GM23338 (cell line): ENCODE results near the gene TRAF2. TPM values are rescaled to one million over a fixed set of nuclear protein-coding genes. Genes with fewer than 3 reads are reported as not detected.
A peak's percentile ranks its signal among the peaks of the same experiment; 100 is the strongest.
"Not testable (repeated sequence)": the region's sequence is repeated elsewhere in the genome, so short reads cannot be mapped to it uniquely, and the experiment has no call there.

Experiments used
- ATAC-seq: fragments of 200-7000 bp; cut with Tn5 transposase; 3 replicates; pipeline ENCODE4 v1.9.1; 2020
- DNase-seq: peaks from one replicate; pipeline ENCODE4 v3.0.0-alpha.2; 2015; ENCODE audit warnings: low spot score
- H2AFZ ChIP-seq: fragments of 200-600 bp; sonication (generic); 2 replicates; pipeline ENCODE4 v1.8.0; 2016; ENCODE audit warnings: antibody characterized with exemption, mild to moderate bottlenecking, moderate library complexity
- H3F3A ChIP-seq: fragments of 200-600 bp; sonication (generic); replicated peaks from 2 replicates; pipeline ENCODE4 v1.8.0; 2017; ENCODE audit warnings: antibody characterized with exemption, mixed run types, low read depth
- H3K27ac ChIP-seq: fragments of 200-600 bp; sonication (generic); 2 replicates; pipeline ENCODE4 v1.6.1; 2016; ENCODE audit warnings: low read depth
- H3K27me3 ChIP-seq: fragments of 200-600 bp; sonication (generic); 2 replicates; pipeline ENCODE4 v1.8.0; 2016; ENCODE audit warnings: mild to moderate bottlenecking, mixed run types, moderate library complexity; ENCODE audit not compliant: insufficient read depth
- H3K36me3 ChIP-seq: fragments of 200-600 bp; sonication (generic); 2 replicates; pipeline ENCODE4 v1.8.0; 2016; ENCODE audit warnings: mild to moderate bottlenecking; ENCODE audit not compliant: insufficient read depth
- H3K4me1 ChIP-seq: fragments of 200-600 bp; sonication (generic); 2 replicates; pipeline ENCODE4 v1.8.0; 2016; ENCODE audit warnings: mild to moderate bottlenecking, moderate library complexity; ENCODE audit not compliant: insufficient read depth
- H3K4me2 ChIP-seq: fragments of 200-600 bp; sonication (generic); 2 replicates; pipeline ENCODE4 v1.7.1; 2017; ENCODE audit warnings: mixed run types
- H3K4me3 ChIP-seq: fragments of 200-600 bp; sonication (generic); 2 replicates; pipeline ENCODE4 v1.6.1; 2016; ENCODE audit warnings: mixed run types
- H3K79me2 ChIP-seq: fragments of 200-600 bp; sonication (generic); replicated peaks from 2 replicates; pipeline ENCODE4 v1.8.0; 2017; ENCODE audit warnings: mild to moderate bottlenecking; ENCODE audit not compliant: insufficient read depth
- H3K9me2 ChIP-seq: fragments of 200-600 bp; sonication (generic); 2 replicates; pipeline ENCODE4 v1.8.0; 2017; ENCODE audit not compliant: insufficient read depth
- H4K20me1 ChIP-seq: fragments of 200-600 bp; sonication (generic); replicated peaks from 2 replicates; pipeline ENCODE4 v1.8.0; 2017; ENCODE audit warnings: mild to moderate bottlenecking; ENCODE audit not compliant: insufficient read depth
- H3K27ac Mint-ChIP-seq: 2 replicates; pipeline ENCODE4 v1.8.0; 2020; ENCODE audit warnings: inconsistent platforms, mild to moderate bottlenecking, moderate library complexity, mixed read lengths
- H3K27me3 Mint-ChIP-seq: 3 replicates; pipeline ENCODE4 v1.8.0; 2022; ENCODE audit warnings: low read depth, mild to moderate bottlenecking, moderate library complexity, mixed read lengths, inconsistent platforms; ENCODE audit not compliant: insufficient read depth, poor library complexity
- H3K36me3 Mint-ChIP-seq: 3 replicates; pipeline ENCODE4 v1.8.0; 2021; ENCODE audit warnings: low read depth, mild to moderate bottlenecking, inconsistent platforms, moderate library complexity, mixed read lengths
- H3K4me1 Mint-ChIP-seq: 3 replicates; pipeline ENCODE4 v1.8.0; 2020; ENCODE audit warnings: mild to moderate bottlenecking, inconsistent platforms, mixed read lengths
- H3K4me3 Mint-ChIP-seq: 3 replicates; pipeline ENCODE4 v1.8.0; 2021; ENCODE audit warnings: moderate library complexity, mild to moderate bottlenecking, inconsistent platforms, mixed read lengths
- H3K9me3 Mint-ChIP-seq: 3 replicates; pipeline ENCODE4 v1.8.0; 2020; ENCODE audit warnings: moderate library complexity, mild to moderate bottlenecking, inconsistent platforms, mixed read lengths
- POLR2AphosphoS5 ChIP-seq: IDR thresholded peaks from 2 replicates; pipeline ENCODE4 v1.6.1; 2016; ENCODE audit warnings: antibody characterized with exemption, low read depth
- polyA plus RNA-seq: library from polyadenylated mRNA; unstranded; fragments of >200 nt; fragmentation: Nextera tagmentation; extraction: Ambion mirVana; gene quantifications from 2 replicates; pipeline ENCODE4 v1.2.1, GENCODE V29; 2016
- total RNA-seq: library from RNA; depleted of rRNA; stranded (reverse); fragments of >200 nt; shearing (Covaris generic); gene quantifications from 2 replicates; pipeline ENCODE4 v1.2.3, GENCODE V29; 2014
- TF ChIP-seq, protein P1 (sequence below), 2 experiments: fragments of 200-600 bp in 1 of 2; sonication (generic) in 1 of 2; conservative IDR thresholded peaks; 2 replicates each; pipeline versions ENCODE4 v1.5.1 to v1.6.1; 2016 to 2017; ENCODE audit warnings: antibody characterized with exemption in 2 of 2, low read depth in 2 of 2, mild to moderate bottlenecking in 2 of 2, moderate library complexity in 1 of 2

Gene TRAF2
- total and polyA plus RNA-seq, 2 experiments from 2014 or later: 25.4 to 39.9 TPM

DNA sequence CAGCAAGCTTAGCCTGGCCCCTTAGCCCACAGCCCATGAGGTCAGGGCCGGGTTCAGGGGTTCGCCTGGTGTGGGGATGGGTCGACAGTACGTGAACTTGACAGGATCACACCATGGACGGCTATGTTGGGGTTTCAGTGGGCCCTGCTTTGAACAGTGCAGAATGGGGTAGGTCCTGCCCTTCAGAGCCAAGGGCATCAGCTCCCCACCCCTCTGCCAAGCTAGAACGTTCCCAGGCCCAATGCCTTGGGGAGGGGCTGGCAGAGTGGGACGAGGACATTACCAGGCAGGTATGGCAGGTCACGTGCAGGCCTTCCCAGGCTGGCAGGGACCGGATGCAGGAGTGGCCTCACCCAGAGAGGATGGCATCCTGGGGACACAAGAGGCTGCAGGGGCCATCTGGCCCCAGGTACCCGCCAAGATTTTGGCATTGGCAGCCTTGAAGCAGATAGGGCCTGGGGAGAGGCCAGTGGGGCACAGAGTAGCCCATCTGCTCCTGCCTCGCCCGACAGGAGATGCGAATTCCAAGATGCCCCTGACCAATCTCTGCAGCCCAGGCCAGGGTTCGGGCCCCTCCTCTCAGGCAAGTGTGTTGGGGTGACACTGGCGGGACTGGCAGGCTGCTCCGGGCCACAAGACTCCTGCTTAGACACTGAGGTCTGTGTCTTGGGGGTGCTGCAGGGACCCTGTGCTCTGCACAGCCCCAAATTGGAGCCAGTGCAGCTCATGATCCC is 44.5 kb upstream of the TRAF2 start:
- H3K4me3 ChIP-seq: peak overlapping the region; percentile 46; the same call in 1 of the 2 replicates
- DNase-seq: not testable (repeated sequence)
- peaks cover 15% of the 10 kb centered on the region; the same call in 1 of the 2 replicates for H3K4me1 ChIP-seq

DNA sequence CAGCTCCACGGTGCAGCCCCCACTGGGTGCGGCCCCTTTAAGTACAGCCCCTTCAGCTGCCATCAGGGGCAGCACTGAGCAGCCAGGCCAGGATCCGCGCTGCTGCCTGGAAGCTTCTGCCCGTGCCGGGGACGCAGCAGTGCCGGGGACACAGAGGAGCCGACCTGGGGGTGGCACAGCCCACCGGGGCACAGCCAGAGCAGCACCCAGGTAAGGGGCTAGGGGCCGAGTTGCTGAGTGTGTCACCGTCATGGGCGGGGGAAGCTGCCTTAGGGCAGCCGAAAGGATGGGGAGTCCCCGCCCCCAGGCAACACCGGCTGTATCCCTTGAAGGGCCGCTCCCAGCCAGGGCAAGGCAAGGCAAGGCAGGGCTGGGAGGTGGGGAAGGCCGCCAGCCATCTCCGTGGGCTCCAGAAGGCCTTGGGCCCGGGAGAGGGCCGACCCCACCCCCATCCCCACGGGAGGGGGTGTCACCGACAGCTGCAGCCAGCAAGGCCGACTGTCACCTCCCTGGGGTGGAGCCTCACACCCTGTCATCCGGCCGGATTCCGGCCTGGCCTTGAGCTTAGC is 43.9 kb upstream of the TRAF2 start, which contains the start of gene AJM1:
Gene AJM1 (plus strand): TSS at position 99 of the 569 bp plus-strand sequence. CDS start 1,937 bp downstream, outside the sequence.
- H3K36me3 ChIP-seq: not testable (repeated sequence)
- 0 out of 2 replicates have a peak within 1 kb of the TSS, but pooled peaks have one; percentile 65 for H3K27ac Mint-ChIP-seq

More for the DNA sequence above, 44.5 kb upstream of the TRAF2 start:
- not testable (repeated sequence) for H4K20me1 ChIP-seq, H3F3A ChIP-seq, H2AFZ ChIP-seq, H3K36me3 ChIP-seq, H3K27ac ChIP-seq, H3K9me3 Mint-ChIP-seq, H3K79me2 ChIP-seq, H3K9me2 ChIP-seq, H3K27ac Mint-ChIP-seq
- Histone ChIP-seq H3K4me2 (peak overlapping the region; percentile 73; the same call in 1 of the 2 replicates), H3K27me3 (peaks cover 13% of the 10 kb centered on the region)
- Mint-ChIP-seq H3K36me3 (peaks cover 12% of the 10 kb centered on the region), H3K4me1 (peaks cover 26% of the 10 kb centered on the region), H3K4me3 (peak overlapping the region; percentile 45; the same call in 2 of the 3 replicates), H3K27me3 (peaks cover 43% of the 10 kb centered on the region)
- ATAC-seq: peak; percentile 1
- TF ChIP-seq POLR2AphosphoS5: peak; percentile 29

DNA sequence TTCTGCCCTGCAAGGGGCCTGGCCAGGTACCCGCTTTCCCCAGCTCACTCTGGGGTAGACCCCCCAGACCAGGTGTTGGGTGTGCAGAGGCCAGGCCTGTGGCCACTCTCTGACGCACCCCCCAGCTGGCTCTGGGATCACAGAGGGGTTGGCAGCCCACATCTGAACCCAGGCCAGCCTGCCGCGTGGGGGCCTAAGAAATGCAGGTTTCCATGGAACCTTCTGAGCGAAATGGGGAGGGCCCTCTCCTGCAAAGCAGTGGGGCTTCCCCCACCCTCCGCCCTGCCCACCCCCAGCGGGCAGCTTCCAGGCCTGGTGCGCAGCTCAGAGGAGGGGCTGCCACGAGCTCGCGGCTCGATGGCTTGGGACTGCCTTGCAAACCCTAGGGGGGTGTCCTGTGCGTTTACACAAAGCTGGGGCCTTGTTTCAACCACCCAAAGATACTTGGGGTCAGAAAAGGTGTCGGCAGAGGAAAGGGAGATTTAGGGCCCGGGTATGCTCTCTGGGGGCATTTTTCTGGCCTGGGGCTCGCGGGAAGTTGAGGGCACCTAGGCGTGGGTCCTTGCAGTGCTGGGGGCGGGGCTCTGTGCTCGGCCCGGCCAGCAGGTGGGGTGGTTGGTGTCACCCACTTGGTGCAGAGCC is 43.0 kb upstream of the TRAF2 start:
- H3K4me1 ChIP-seq: peaks cover 15% of the 10 kb centered on the region; the same call in 1 of the 2 replicates
- ATAC-seq, H3K4me2 ChIP-seq: not testable (repeated sequence)

More for the DNA sequence above, 43.9 kb upstream of the TRAF2 start, which contains the start of gene AJM1:
- Histone ChIP-seq H3K27me3 (peaks cover 13% of the 10 kb centered on the region), H3K4me3 (peak within 1 kb of the TSS; percentile 46; the same call in 1 of the 2 replicates), H3K4me1 (peaks cover 15% of the 10 kb centered on the region; the same call in 1 of the 2 replicates), H3K4me2 (peak within 1 kb of the TSS; percentile 73)
- peaks cover 12% of the 10 kb centered on the region for H3K36me3 Mint-ChIP-seq
- H2AFZ ChIP-seq, H3K79me2 ChIP-seq, H4K20me1 ChIP-seq, H3K9me2 ChIP-seq, H3F3A ChIP-seq, H3K9me3 Mint-ChIP-seq, H3K27ac ChIP-seq: not testable (repeated sequence)
- peaks cover 48% of the 10 kb centered on the region for H3K27me3 Mint-ChIP-seq
- TF ChIP-seq, protein P1, sequence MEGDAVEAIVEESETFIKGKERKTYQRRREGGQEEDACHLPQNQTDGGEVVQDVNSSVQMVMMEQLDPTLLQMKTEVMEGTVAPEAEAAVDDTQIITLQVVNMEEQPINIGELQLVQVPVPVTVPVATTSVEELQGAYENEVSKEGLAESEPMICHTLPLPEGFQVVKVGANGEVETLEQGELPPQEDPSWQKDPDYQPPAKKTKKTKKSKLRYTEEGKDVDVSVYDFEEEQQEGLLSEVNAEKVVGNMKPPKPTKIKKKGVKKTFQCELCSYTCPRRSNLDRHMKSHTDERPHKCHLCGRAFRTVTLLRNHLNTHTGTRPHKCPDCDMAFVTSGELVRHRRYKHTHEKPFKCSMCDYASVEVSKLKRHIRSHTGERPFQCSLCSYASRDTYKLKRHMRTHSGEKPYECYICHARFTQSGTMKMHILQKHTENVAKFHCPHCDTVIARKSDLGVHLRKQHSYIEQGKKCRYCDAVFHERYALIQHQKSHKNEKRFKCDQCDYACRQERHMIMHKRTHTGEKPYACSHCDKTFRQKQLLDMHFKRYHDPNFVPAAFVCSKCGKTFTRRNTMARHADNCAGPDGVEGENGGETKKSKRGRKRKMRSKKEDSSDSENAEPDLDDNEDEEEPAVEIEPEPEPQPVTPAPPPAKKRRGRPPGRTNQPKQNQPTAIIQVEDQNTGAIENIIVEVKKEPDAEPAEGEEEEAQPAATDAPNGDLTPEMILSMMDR (conservative IDR thresholded peaks at IDR 0.05; ENCODE audit: low read depth in 2 of 2): peak; percentile 63 to 77
- peaks cover 26% of the 10 kb centered on the region for H3K4me1 Mint-ChIP-seq
- DNase-seq (peak; percentile 87), ATAC-seq (peak; percentile 57)
- peak within 1 kb of the TSS; percentile 45; the same call in 2 of the 3 replicates for H3K4me3 Mint-ChIP-seq

More for the DNA sequence above, 43.0 kb upstream of the TRAF2 start:
- H2AFZ ChIP-seq, H4K20me1 ChIP-seq, H3K9me3 Mint-ChIP-seq, H3F3A ChIP-seq, H3K9me2 ChIP-seq, H3K79me2 ChIP-seq, H3K27ac Mint-ChIP-seq, H3K36me3 ChIP-seq, H3K27ac ChIP-seq, DNase-seq: not testable (repeated sequence)
- Mint-ChIP-seq H3K4me3 (peak overlapping the region; percentile 54), H3K27me3 (peaks cover 52% of the 10 kb centered on the region), H3K36me3 (peaks cover 11% of the 10 kb centered on the region), H3K4me1 (peaks cover 26% of the 10 kb centered on the region)
- Histone ChIP-seq H3K4me3 (peak overlapping the region; percentile 46; the same call in 1 of the 2 replicates), H3K27me3 (peaks cover 13% of the 10 kb centered on the region)
